T-cell (primary cell): ENCODE measurements around the gene ADAMTS17. TPM values are rescaled to one million over a fixed set of nuclear protein-coding genes. Genes with fewer than 3 reads are reported as not detected.

Source experiments
- total RNA-seq, 35 experiments: library from RNA in 6 of 35; stranded (reverse) in 6 of 35; fragments of 120-200 nt in 1 of 35; gene quantifications; one replicate each; pipeline versions ENCODE4 v1.2.1 to v1.2.4 and lab custom pipeline; 2013 to 2026

Gene ADAMTS17
- total RNA-seq, 5 donors from 2014 or later (not counting 1 experiment from before 2014, with no cell fraction given), result 8.9 to 17.8 (median 11.6) TPM

Other genes with a start within 250 kb of the ADAMTS17 start
- gene CERS3, start 187.0 kb upstream of the ADAMTS17 start, total RNA-seq, result 1 to 10 TPM; 1.1 to 3.5 (median 2.6) TPM